HEK293 (cell line): ENCODE results near the gene PDK3.

ENCODE experiments used
- YY1 ChIP-seq: fragments of 450-650 bp; formaldehyde crosslinking; IDR thresholded peaks from 2 replicates; pipeline ENCODE4 v1.5.1; 2018; ENCODE audit warnings: missing biosample characterization, missing genetic modification characterization
- ZNF146 ChIP-seq: fragments of 450-650 bp; formaldehyde crosslinking; IDR thresholded peaks from 2 replicates; pipeline ENCODE4 v1.5.1; 2016; ENCODE audit warnings: missing biosample characterization, missing genetic modification characterization
- TF ChIP-seq, protein P1 (sequence below): fragments of 450-650 bp; formaldehyde crosslinking; IDR thresholded peaks from 2 replicates; pipeline ENCODE4 v1.5.1; 2016; ENCODE audit warnings: missing biosample characterization, missing genetic modification characterization
- TF ChIP-seq, protein P2 (sequence below): fragments of 450-650 bp; formaldehyde crosslinking; IDR thresholded peaks from 2 replicates; pipeline ENCODE4 v1.5.1; 2016; ENCODE audit warnings: missing biosample characterization, missing genetic modification characterization
- TF ChIP-seq, protein P3 (sequence below): fragments of 450-650 bp; formaldehyde crosslinking; IDR thresholded peaks from 2 replicates; pipeline ENCODE4 v1.5.1; 2016; ENCODE audit warnings: missing biosample characterization, missing genetic modification characterization

DNA sequence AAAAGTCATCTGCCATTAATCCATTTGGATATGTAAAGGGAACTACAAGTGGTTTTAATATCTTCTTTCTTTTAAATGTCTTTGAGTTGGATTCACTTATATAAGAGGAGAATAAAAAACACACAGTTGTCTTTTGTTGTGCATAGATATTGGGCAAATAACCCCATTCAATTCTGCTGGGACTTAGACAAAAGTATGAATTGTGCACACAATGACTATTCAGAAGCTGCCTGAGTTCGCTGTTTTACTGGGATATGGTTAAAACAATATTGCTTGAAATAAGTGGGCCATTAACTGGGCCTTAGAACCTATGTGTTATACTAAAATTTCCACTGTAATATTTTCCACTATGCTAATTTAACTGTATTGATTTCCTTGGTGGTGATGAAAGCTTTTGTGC is 110.4 kb downstream of the PDK3 start:
- TF ChIP-seq YY1 (tag by site-specific recombination) = no peak
- TF ChIP-seq, protein P1, sequence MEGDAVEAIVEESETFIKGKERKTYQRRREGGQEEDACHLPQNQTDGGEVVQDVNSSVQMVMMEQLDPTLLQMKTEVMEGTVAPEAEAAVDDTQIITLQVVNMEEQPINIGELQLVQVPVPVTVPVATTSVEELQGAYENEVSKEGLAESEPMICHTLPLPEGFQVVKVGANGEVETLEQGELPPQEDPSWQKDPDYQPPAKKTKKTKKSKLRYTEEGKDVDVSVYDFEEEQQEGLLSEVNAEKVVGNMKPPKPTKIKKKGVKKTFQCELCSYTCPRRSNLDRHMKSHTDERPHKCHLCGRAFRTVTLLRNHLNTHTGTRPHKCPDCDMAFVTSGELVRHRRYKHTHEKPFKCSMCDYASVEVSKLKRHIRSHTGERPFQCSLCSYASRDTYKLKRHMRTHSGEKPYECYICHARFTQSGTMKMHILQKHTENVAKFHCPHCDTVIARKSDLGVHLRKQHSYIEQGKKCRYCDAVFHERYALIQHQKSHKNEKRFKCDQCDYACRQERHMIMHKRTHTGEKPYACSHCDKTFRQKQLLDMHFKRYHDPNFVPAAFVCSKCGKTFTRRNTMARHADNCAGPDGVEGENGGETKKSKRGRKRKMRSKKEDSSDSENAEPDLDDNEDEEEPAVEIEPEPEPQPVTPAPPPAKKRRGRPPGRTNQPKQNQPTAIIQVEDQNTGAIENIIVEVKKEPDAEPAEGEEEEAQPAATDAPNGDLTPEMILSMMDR (tag by site-specific recombination) = no peak
- TF ChIP-seq, protein P2, sequence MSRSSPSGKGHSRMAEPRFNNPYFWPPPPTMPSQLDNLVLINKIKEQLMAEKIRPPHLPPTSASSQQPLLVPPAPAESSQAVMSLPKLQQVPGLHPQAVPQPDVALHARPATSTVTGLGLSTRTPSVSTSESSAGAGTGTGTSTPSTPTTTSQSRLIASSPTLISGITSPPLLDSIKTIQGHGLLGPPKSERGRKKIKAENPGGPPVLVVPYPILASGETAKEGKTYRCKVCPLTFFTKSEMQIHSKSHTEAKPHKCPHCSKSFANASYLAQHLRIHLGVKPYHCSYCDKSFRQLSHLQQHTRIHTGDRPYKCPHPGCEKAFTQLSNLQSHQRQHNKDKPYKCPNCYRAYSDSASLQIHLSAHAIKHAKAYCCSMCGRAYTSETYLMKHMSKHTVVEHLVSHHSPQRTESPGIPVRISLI = no peak
- TF ChIP-seq ZNF146 (tag by site-specific recombination) = no peak
- TF ChIP-seq, protein P3, sequence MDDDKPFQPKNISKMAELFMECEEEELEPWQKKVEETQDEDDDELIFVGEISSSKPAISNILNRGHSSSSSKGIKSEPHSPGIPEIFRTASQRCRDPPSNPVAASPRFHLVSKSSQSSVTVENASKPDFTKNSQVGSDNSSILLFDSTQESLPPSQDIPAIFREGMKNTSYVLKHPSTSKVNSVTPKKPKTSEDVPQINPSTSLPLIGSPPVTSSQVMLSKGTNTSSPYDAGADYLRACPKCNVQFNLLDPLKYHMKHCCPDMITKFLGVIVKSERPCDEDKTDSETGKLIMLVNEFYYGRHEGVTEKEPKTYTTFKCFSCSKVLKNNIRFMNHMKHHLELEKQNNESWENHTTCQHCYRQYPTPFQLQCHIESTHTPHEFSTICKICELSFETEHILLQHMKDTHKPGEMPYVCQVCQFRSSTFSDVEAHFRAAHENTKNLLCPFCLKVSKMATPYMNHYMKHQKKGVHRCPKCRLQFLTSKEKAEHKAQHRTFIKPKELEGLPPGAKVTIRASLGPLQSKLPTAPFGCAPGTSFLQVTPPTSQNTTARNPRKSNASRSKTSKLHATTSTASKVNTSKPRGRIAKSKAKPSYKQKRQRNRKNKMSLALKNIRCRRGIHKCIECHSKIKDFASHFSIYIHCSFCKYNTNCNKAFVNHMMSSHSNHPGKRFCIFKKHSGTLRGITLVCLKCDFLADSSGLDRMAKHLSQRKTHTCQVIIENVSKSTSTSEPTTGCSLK (tag by site-specific recombination) = no peak
